CMK (cell line): ENCODE measurements around the gene SKP1.

Source experiments
- DNase-seq: peaks from one replicate; pipeline ENCODE4 v3.0.0-alpha.2; 2010; ENCODE audit warnings: low read depth

The SKP1 gene

DNA sequence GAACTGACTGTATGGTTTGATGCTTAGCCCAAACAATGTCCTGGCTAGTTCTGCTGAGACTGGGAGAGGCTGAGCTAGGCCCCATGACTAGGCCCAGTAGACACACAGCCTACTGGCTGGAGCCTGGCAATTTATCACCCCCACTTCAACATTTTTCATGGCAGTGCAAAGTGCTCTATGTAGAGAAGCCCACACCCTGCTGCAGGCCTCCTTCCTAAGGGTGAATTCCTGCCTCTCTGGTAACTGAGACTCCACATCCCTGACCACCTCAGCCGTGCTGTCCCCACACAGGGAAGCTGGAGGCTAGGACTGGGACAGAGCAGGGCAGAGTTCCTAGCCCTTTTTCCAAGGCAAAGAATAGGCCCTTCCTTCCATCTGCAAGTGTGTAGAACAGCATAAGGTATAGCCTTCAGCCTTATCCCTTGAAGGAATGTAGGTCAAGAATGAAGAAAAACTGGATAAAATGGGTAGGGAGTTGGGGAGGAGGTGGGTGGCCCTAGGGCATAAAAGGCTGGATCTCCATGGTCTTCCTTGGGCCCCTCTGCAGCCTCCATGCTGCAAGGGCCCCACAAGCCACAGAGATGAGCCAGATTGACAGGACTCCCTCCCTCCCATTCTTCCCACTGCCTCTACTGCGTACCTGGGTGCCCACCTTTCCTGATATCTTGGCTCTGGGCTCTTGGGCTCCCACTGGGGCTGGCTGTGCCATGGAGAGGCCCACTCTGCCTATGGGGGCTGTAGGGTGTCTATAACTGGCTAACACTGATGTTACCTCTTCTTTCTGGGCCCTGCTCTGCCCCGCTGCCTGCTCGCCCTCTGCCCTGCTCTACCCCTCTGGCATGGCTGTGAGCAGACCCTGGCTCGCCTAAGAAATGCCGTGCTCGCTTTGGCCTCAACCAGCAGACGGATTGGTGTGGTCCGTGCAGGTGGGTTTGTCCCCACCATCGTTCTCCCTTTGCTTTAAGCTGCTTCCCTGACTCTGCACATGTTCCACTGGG lies 32.5 kb downstream of the SKP1 start:
- no peak for DNase-seq

DNA sequence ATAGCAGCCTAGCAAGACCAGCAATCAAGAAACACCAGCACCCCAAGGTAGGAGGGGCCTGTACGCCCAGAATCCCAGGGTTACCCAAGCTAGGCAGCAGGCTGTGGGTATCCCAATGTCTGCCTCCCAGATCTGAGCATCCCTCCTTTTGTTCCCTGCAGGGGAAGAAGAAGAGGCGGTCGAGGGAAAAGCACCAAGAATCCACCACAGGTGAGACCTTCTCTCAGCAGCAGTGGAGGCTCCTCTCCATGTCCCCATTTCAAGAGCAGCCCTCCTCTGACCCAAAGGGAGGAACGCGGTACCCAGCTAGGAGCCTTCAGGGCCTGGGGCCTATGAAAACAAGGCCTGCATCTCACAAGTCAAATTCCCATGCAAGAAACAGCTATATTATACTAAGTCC lies 33.3 kb downstream of the SKP1 start:
- DNase-seq: no peak

DNA sequence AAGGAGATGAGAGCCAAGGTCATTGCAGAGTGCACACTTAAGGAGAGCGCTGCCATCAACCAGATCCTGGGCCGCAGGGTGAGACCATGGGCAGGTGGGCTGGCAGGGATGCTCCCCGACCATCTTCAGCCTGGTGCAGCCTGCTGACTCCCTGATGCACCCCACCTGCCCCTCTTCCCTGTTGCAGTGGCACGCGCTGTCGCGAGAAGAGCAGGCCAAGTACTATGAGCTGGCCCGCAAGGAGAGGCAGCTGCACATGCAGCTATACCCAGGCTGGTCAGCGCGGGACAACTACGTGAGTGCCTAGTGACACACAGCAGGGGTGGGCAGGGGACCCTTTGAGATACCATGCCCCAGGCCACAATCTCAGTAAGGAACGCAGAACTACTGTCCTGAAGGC lies 33.9 kb downstream of the SKP1 start:
- DNase-seq: no peak

- no peak for DNase-seq
Measured at GRCh38 chr5:134142052-134142451, 34.7 kb downstream of the SKP1 start.

DNA sequence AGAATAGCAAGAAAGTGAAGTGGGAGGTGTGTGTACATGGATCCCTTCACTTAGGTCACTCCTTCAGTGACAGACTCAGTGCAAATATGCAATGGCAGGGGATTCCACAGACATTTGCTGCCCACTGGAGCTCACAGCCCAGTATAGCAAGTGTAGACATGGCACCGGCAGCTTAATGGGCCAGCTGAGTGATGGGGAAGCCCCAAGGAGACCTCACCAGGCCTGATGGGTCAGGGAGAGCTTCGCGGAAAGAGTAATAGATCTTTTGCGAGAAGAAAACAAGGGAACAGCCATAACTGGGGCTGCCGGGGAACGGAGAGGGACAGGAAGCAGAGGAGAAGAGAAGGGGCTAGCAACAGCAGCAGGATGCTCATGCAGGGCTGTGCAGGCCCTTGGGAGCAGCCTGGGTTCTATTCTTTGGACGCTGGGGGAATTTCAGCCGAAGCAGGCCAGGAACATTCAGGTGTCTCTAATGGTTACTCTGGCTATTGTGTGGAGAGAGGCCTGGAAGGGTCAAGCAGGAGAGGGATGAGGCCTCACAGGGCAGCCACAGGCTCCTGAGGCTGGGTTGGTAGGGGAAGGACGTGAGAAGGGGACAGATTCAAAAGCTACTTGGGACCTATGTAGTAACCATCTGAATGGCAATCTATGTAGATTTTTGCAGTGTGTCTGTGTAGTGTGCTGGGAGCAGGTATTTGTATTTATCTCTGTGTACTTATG lies 35.3 kb downstream of the SKP1 start:
- DNase-seq: no peak

DNA sequence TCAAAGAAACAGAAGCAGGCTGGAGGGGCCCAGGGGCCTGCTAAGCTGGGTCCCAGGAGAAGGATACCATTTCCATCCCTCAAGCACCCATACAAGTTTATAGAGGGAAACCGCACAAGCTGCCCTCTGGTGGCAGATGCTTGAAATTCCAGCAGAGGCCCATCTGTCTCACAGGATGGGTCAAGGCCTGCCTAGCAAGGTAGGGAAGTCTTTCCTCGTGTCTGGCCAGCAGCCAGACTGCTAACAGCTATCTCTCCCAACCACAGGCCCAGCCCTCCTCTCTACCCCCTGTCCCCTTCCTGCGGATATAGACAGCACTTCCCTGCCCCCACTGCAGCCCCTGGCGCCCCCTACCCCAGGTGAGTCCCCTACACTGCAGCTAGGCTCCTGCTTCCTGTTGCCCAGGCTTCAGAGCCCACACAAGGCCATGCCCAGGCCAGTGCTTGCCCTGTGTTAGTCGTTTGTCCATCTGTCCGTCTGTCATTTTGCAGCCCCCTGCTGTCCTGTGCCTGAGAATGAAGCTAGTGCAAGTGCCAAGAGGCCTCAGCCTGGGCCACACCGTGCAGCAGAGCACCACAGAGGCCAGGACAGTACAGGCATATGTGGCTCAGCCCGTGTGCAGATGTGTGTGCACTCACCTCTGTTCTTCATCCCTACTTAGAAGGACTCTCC lies 36.1 kb downstream of the SKP1 start:
- DNase-seq: peak; percentile 76

DNA sequence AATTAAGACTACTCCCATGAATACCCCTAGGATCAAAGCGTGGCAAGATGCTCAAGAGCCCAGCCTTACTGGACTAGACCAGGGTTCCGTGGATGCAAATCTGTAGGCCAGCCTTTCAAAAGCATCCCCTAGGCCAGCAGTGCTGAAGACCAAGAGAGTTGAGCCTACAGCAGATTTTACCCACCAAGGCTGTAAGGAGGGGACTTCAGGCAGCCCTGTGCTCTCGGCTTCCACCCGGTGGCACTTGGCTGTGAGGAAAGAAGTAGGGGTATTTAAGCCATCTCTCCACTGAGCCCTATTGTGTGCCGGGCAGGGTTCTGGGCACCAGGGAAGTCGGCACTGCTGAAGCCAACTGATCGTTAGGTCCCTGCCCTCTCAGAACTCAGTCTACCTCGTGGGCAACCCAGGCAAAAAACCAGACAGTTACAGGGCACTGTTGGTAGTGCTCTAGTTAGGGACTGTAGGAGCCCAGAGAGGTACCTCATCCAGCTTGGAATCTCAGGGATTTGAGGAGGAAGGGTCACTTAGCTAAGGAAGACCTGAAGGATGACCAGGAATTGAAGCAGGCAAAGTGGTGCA lies 36.8 kb downstream of the SKP1 start:
- DNase-seq: no peak

DNA sequence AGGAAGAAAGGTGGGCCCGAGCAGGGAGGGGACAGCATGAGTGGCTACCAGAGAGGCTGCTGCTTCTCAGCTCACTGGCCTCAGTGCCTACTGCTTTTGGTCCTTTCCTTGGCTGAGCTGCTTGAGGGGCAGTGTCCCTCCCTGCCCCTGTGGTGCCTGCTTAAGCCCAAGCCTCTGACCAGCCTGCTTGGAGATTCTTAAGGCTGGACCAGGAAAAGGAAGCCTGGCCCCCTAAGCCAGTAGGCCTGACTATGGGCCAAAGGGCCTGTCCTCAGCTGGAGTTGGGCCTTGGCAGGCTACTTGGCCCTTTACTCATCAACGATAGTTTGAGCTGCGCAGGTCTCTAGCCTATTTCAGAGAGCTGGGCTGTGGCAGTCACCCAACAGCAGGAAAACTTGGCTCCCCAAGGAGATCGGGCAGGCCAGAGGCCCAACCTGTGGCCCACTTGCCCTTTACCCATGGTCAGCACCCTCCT lies 37.3 kb downstream of the SKP1 start:
- no peak for DNase-seq

DNA sequence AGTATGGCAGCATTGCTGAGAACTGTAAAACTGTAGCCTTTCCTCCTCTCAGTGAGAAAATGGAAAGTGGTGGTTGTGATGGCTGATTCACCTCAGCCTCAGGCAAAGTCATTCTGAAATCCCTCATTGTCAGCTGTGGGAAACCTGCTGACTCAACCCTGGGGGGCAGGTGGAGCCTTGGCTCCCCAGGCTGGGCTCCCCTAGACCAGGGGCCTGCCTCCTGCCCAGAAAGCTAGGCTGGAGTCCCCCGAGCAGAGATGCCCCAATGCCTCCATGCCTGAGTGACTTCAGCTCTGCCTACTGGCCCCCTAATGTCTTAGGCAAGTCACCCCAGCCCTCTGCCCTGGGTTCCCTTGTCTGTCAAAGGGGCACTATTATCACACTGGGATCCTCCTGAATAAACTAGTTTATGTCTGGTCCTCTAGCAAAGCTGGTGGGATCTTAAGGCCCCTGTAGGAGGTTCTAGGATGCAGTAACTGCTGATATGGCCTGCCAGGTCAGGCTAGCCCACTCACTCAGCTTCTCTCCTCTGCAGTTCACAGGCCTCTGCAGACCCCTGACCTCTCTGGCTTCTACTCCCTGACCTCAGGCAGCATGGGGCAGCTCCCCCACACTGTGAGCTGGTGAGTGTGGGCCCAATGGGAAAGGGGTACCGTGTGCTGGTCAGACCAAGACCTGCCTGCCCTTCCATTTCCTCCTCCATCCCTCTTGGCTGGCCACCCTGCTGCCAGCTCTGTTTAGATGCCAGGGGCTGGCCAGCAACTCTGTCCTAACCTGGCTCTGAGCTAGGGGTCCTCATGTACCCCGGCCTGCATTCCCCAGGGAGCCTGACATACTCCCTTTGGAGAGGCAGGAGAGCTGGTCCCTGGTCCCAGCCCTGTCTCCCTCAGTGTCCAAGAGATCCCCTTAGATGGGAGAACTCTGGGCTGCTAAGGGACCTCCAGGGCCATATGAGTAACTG lies 38.1 kb downstream of the SKP1 start:
- no peak for DNase-seq

DNA sequence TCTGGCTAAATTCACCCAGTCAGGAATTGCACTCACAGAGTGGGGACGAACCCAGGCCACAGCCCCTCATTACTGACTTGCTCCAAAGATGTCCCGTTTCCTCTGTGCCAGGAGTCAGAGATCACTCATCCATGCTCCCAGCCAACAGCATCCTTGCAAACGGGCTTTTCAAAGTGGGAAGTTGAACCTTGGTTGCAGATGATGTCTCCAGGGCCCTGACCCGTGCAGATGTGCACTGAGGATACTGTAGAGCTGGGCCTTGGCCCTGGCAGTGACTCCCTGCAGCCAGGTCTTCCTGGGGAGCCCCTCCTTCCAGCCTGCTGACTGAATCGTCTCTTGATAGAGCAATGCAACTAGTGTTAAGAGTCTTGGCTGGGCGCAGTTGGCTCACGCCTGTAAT lies 40.0 kb downstream of the SKP1 start:
- no peak for DNase-seq

DNA sequence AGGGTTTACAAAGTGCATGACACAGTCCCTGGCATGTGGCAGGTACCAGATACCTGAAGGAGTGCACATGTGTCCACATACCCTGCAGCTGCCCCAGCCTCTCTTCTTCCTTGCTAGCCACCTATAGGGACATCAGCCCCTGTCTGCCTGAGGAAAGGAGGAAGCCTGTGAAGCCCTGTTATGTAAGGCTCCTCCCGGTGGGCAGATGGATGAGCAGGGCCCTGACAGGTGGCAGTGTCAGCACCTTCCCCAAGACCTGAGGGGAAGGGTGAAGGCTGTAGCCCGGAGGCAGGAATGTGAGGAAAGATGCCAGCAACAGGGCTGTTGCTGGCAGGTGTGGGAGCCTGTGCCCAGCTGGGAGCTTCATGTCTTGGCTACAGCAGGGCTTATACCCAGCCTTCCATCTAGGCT lies 40.5 kb downstream of the SKP1 start:
- DNase-seq: no peak

DNA sequence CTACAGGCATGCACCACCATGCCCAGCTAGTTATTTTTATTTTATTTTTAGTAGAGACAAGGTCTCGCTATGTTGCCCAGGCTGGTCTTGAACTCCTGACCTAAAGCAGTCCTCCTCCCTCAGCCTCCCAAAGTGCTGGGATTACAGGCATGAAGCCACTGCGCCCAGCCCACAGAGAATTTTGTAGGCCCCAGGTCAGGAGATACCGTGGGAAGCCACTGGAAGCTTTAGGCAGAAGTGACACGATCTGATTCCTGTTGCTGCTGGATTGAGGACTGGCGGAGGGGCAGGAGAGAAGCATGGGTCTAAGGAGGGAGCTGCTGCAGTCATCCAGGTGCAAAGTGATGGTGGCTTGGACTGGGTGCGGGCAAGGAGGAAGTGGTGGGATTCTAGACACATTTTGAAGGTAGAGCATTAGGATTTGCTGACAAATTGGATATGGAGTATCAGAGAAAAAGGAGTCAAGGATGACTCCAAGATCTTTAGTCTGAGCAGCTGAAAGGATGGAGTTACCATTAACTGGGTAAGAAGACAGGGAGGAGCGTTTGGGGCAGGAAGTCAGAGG lies 41.6 kb downstream of the SKP1 start:
- no peak for DNase-seq

DNA sequence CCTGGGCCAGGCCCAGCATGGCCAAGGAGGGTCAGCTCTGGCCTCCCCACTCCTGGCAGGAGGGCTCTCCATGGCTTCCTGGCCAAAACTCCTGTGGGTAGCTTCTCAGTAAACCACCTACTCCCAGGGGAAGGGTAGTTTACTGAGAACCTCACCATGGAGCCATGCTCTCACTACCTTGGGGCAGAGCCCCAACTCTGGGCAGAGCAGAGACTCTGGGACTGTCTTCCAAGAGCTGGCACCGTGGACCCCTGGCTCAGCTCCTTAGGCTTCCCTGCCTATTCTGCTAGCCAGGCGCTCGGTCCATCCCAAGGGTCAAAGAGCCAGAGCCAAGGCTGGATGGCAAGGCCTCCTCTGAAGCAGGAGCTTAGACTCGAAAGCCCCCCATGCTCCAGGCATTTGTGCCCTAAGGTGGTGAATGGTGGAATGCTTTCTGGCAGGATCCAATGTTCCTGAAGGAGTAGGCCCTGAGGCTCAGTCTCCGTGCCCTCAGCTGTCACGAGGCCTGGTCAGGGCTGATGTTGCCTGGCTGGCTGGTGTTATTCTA lies 42.7 kb downstream of the SKP1 start:
- no peak for DNase-seq

- no peak for DNase-seq
Measured at GRCh38 chr5:134133188-134133994, 43.4 kb downstream of the SKP1 start.

DNA sequence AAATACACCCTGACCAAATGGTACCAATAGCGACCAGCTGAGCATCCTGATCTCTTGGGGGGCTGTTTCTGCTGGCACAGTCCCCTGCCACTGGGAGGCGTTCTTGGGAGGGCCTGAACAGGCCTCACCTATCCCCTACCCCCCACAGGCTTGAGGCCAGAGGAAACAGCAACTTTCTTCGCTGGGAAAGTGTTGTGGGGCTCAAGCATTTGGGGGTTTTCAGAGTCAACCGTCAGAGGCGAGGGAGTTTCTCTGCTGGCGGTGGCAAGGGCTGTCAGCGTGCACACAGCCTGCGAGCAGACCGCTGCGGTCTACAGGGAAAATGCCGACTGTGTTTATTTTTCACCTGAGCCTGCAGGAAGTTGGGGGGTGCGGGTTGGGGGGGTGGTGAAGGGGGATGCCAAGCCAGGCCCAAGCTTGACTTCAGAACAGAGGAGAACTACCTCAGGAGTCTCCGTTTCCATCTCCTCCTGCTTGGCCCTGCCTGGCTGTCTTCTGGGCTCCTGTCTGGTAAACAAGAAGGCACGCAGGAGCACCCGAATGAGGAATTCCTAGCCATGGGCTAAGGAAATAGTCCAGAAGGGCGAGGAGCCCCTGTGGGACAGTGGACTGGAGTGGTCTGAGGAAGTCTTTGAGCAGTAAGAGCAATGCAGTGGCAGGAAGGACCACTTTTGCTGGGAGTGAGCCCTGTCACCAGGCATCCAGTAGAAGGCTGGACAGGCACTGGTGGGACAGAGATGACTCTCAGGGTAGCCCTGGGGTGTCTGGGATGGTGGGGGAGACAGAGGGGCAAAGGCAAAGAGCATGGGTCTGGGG lies 44.2 kb downstream of the SKP1 start:
- DNase-seq: no peak

DNA sequence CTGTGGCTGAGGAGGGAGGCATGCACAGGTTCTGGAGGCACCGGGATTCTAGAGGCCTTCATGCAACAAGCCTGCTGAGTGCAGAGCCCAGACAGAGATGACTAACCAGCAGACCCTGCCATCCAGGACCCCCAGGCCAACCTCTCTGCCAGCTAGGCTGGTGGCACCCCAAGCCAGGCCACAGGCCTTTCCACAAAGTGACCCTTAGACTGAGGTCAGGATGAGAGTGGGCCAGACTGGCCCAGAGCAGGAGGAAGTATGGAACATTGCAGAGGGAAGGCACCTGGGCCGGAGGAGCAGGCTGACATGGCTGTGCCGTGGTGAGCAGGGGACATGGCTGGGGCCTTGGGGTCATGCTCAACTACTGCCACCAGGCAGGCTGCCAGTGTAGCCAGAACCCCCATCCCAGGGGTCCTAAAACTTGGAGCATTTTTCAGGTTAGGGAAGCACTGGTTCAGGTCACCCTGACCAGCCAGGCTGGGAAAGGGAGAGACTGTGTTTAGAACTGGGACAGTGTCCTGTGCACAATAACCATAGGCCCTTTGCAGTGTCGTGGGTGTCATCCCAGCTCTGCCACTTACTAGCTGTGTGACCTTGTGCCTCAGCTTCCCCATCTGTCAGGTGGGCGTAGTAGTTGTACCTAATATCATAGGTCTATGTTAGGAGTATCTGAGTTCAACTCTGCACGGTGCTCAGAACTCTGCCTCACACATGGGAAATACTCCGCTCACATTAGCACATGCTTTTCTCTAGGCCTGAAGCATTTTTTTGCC lies 45.0 kb downstream of the SKP1 start:
- no peak for DNase-seq

- no peak for DNase-seq
Measured at GRCh38 chr5:134131165-134131564, 45.6 kb downstream of the SKP1 start.
